ENCODE results near the gene TANGO6. TPM values are rescaled to one million over a fixed set of nuclear protein-coding genes. Genes with fewer than 3 reads are reported as not detected.

The TANGO6 gene
- total RNA-seq, 2 donors from 2014 or later: 24.1 to 36.3 TPM

DNA sequence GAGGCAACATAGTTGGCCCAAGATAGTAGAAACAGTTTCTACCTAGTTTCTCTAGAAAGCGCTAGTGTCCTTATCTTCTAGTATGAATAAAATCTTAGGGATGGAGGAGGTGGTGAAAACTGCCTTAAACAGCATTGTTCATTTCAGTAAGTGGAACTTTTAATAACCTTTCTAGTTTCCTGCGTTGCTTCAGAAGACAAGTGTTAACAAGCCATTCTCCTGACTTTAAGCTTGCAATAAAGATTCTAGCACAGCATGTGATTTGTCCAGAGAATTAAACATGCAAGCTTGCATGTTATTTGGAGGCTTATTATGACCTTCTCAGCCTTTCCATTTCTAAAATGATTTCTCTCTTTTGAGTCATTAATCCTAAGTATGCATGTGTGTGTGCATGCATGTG is 72.3 kb downstream of the TANGO6 start:
- Mint-ChIP-seq H3K4me3 (no peak overlapping the region), H3K36me3 (ENCODE audit: low read depth) (peaks cover 44% of the 10 kb centered on the region), H3K27me3 (no peaks in the 10 kb centered on the region), H3K4me1 (no peaks in the 10 kb centered on the region), H3K9me3 (no peaks in the 10 kb centered on the region), H3K27ac (no peak overlapping the region)
- ATAC-seq (replicated peaks): no peak

- peaks cover 51% of the 10 kb centered on the region for H3K36me3 Mint-ChIP-seq (ENCODE audit: low read depth)
These were observed 74.2 kb downstream of the TANGO6 start for GRCh38 chr16:68917541-68917940.

GRCh38 chr16:68920349-68920748 is 77.0 kb downstream of the TANGO6 start:
- Mint-ChIP-seq H3K27ac (no peak overlapping the region), H3K36me3 (ENCODE audit: low read depth) (peaks cover 66% of the 10 kb centered on the region), H3K4me3 (no peak overlapping the region), H3K9me3 (no peaks in the 10 kb centered on the region), H3K27me3 (no peaks in the 10 kb centered on the region), H3K4me1 (peaks cover 5% of the 10 kb centered on the region)
- no peak for ATAC-seq (replicated peaks)

More at GRCh38 chr16:68917541-68917940, 74.2 kb downstream of the TANGO6 start:
- Mint-ChIP-seq H3K4me3 (no peak overlapping the region), H3K4me1 (peaks cover 5% of the 10 kb centered on the region), H3K27ac (no peak overlapping the region), H3K27me3 (no peaks in the 10 kb centered on the region), H3K9me3 (no peaks in the 10 kb centered on the region)
- no peak for ATAC-seq (replicated peaks)

DNA sequence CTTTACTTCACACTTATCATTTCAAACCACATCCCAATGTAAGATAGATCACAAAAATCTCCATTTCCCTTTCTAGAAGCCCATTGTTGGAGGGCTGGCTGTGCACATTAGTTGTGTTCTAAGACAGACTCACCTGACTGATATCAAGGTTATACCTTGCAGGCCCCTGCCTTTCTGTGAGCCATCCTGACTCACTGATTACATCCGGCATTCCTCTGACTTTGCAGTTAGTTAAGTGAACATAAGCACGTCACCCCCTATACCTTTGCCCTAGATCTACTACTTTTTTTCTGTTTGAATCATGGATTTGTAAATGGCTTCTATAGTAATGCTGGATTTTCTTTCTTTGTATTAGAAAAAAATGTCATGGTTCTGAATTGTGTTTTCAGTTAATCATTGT is 78.3 kb downstream of the TANGO6 start:
- H3K27me3 Mint-ChIP-seq: no peaks in the 10 kb centered on the region
- ATAC-seq (replicated peaks): no peak
- H3K9me3 Mint-ChIP-seq: no peaks in the 10 kb centered on the region
- no peak overlapping the region for H3K4me3 Mint-ChIP-seq
- H3K36me3 Mint-ChIP-seq (ENCODE audit: low read depth): peaks cover 78% of the 10 kb centered on the region
- no peak overlapping the region for H3K27ac Mint-ChIP-seq
- peaks cover 5% of the 10 kb centered on the region for H3K4me1 Mint-ChIP-seq

DNA sequence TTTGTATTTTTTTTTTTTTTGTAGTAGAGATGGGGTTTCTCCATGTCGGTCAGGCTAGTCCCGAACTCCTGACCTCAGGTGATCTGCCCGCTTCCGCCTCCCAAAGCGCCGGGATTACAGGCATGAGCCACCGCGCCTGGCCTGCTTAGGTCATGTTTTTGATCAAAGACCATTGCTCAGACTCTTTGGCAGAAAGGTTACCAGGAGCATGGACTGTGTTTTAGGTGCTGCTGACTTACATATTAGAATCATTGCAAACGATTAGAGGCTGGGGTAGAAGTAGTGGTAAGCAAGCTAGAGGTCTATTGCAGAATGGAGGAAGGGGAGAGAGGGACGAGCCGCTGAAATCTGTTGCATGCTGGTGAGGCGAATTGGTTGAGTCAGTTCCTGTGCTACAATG is 79.8 kb downstream of the TANGO6 start:
- H3K9me3 Mint-ChIP-seq: no peaks in the 10 kb centered on the region
- no peak overlapping the region for H3K4me3 Mint-ChIP-seq
- ATAC-seq (replicated peaks): no peak
- peaks cover 5% of the 10 kb centered on the region for H3K4me1 Mint-ChIP-seq
- peaks cover 85% of the 10 kb centered on the region for H3K36me3 Mint-ChIP-seq (ENCODE audit: low read depth)
- H3K27ac Mint-ChIP-seq: no peak overlapping the region
- no peaks in the 10 kb centered on the region for H3K27me3 Mint-ChIP-seq

DNA sequence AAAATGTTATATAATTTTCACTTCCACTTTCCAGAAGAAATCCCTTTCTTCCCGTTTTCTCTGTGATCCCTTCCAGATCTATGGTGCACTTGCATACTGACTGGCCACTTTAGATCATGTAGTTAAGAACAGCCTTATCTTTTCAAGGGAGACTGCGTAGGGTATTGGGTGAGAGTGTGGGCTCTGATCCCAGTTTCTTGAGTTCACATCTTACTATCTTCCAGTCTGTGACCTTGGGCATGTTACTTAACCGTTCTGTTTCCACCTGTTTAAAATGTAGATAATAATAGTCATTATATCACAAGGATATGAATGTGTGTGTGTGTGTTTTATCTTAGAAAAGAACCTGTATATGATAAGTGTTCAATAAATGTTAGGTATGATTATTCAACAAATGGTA is 83.7 kb downstream of the TANGO6 start:
- H3K27ac Mint-ChIP-seq: no peak overlapping the region
- no peaks in the 10 kb centered on the region for H3K27me3 Mint-ChIP-seq
- H3K4me1 Mint-ChIP-seq: no peaks in the 10 kb centered on the region
- peaks cover 85% of the 10 kb centered on the region for H3K36me3 Mint-ChIP-seq (ENCODE audit: low read depth)
- no peak overlapping the region for H3K4me3 Mint-ChIP-seq
- ATAC-seq (replicated peaks): no peak
- no peaks in the 10 kb centered on the region for H3K9me3 Mint-ChIP-seq

- Mint-ChIP-seq H3K4me3 (no peak overlapping the region), H3K9me3 (no peaks in the 10 kb centered on the region), H3K27me3 (no peaks in the 10 kb centered on the region), H3K27ac (no peak overlapping the region), H3K4me1 (no peaks in the 10 kb centered on the region), H3K36me3 (ENCODE audit: low read depth) (peaks cover 74% of the 10 kb centered on the region)
- ATAC-seq (replicated peaks): no peak
These were observed 87.9 kb downstream of the TANGO6 start for GRCh38 chr16:68931196-68931595.

DNA sequence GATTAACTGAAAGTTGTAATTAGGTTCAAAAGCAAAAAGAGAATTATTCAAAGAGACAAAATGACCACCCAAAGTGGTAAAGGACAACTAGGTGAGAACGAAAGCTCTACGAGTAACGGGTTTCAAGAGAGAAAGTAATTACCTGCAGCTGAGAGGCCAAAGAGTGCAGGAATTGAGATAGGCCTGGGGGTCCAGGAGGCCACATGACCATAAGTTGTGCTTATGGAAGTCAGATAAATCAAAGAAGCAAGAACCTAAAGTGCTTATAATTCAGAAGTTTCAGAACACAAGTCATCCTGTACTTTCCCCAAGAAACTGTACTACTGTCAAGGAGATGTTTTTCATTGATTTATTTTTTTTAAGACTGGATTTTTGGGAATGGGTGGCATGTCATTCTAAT is 91.1 kb downstream of the TANGO6 start:
- Mint-ChIP-seq H3K4me3 (no peak overlapping the region), H3K36me3 (ENCODE audit: low read depth) (peaks cover 62% of the 10 kb centered on the region), H3K27ac (no peak overlapping the region), H3K4me1 (no peaks in the 10 kb centered on the region), H3K9me3 (no peaks in the 10 kb centered on the region), H3K27me3 (no peaks in the 10 kb centered on the region)
- ATAC-seq (replicated peaks): no peak

GRCh38 chr16:68935008-68935407 is 91.7 kb downstream of the TANGO6 start:
- Mint-ChIP-seq H3K36me3 (ENCODE audit: low read depth) (peaks cover 58% of the 10 kb centered on the region), H3K27me3 (no peaks in the 10 kb centered on the region), H3K4me1 (no peaks in the 10 kb centered on the region), H3K9me3 (no peaks in the 10 kb centered on the region), H3K4me3 (no peak overlapping the region), H3K27ac (no peak overlapping the region)
- ATAC-seq (replicated peaks): no peak

DNA sequence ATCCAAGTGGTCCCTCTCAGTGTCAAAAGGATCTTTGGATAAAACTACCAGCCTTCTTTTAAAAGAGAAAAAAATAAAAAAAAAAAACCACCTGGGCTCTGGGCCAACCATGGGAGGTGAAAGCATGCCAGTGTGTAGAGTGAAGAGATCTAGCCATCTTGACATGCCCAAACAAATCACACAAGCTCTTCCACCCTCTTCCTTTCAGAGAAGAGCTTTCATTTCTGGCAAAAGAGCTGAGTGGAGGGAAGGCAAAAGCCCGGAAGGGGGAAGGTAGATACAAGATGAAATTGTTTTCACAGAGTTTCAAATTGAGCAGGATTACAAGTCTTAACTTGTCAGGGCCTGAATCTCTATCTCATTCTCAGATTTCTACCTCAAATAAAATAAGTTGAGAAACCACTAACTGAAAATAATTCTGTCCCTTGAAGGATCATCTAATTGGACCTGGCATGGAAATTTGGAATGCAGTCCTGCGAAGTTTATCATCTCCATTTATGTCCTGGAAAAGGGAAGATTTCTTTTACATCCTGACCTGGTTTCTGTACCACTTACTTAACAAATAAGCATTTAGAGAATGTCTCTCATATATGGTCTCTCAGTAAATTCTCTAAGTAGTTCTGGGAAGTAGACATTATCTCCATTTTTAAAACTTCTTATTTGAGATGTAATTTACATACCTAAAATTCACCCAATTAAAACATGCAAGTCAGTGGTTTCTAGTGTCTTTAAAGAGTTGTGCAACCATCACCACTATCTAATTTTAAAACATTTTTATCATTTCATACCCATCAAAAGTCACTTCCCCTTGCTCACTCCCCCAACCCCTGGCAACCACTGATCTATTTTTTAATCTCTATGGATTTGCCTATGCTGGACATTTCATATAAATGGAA is 93.7 kb downstream of the TANGO6 start:
- H3K27ac Mint-ChIP-seq: peak overlapping the region; percentile 43

GRCh38 chr16:68939692-68940320 is 96.5 kb downstream of the TANGO6 start:
- H3K27me3 Mint-ChIP-seq: no peaks in the 10 kb centered on the region
- H3K4me3 Mint-ChIP-seq: no peak overlapping the region
- no peak for ATAC-seq (replicated peaks)
- H3K36me3 Mint-ChIP-seq (ENCODE audit: low read depth): peaks cover 57% of the 10 kb centered on the region
- no peaks in the 10 kb centered on the region for H3K4me1 Mint-ChIP-seq
- H3K27ac Mint-ChIP-seq: peak overlapping the region; percentile 73
- H3K9me3 Mint-ChIP-seq: peaks cover 4% of the 10 kb centered on the region

More for the DNA sequence above, 93.7 kb downstream of the TANGO6 start:
- H3K27me3 Mint-ChIP-seq: no peaks in the 10 kb centered on the region
- H3K36me3 Mint-ChIP-seq (ENCODE audit: low read depth): peaks cover 53% of the 10 kb centered on the region
- no peak for ATAC-seq (replicated peaks)
- H3K9me3 Mint-ChIP-seq: no peaks in the 10 kb centered on the region
- no peaks in the 10 kb centered on the region for H3K4me1 Mint-ChIP-seq
- no peak overlapping the region for H3K4me3 Mint-ChIP-seq

GRCh38 chr16:68940816-68941215 is 97.5 kb downstream of the TANGO6 start:
- Mint-ChIP-seq H3K4me1 (no peaks in the 10 kb centered on the region), H3K27me3 (no peaks in the 10 kb centered on the region), H3K27ac (no peak overlapping the region), H3K4me3 (no peak overlapping the region), H3K36me3 (ENCODE audit: low read depth) (peaks cover 66% of the 10 kb centered on the region), H3K9me3 (peaks cover 4% of the 10 kb centered on the region)
- no peak for ATAC-seq (replicated peaks)

DNA sequence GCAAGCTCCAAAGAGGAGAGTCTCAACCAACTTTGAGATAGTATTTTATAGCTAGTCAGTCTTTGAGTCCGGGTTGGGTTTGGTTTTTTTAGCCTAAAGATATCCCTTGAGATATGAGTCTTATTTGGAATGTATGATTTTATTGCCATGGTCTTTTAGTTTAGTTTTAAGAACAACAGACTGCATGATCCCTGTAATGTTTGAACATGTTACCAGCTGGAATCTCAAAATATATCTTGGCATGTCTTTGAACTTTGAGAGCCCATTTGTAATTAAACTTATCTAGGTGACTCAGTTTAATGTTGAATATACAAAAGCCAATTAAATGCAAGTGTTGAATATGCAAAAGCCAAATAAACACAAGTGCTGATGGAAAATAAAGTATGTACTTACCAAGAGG is 100.6 kb downstream of the TANGO6 start:
- Mint-ChIP-seq H3K4me3 (no peak overlapping the region), H3K27me3 (no peaks in the 10 kb centered on the region), H3K27ac (no peak overlapping the region), H3K9me3 (peaks cover 4% of the 10 kb centered on the region), H3K4me1 (no peaks in the 10 kb centered on the region), H3K36me3 (ENCODE audit: low read depth) (peaks cover 56% of the 10 kb centered on the region)
- no peak for ATAC-seq (replicated peaks)

DNA sequence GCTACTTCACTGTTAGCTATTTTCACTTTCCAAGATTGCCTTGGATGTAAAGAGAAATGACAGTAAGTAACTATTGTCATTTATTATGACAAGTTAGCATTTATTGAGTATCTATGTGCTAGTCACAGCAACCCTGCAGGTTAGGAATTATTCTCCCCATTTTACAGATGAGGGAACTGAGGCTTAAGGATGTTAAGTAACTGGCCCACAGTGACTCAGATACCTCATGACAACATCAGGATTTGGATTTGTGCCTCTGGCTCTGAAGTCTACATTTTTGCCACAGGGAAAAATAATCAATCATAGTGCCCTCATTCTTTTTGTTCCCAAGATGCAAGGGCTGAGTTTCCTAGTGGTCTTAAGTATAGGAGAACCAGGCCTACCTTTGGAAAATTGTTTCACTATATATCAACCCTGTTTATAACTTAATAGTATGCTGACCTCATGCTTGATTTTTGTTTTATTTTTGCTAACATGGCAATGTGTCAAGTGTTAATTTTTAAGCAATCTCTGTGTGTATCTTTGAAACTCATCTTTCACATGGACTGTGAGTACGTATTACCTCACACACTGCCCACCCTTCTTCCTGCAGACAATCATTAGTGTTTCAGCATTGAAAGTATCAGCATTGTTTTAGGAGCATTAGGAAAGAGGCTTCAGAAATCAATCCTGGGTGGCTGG is 105.0 kb downstream of the TANGO6 start:
- no peak for ATAC-seq (replicated peaks)
- no peak overlapping the region for H3K27ac Mint-ChIP-seq
- H3K9me3 Mint-ChIP-seq: peaks cover 4% of the 10 kb centered on the region
- H3K4me3 Mint-ChIP-seq: no peak overlapping the region
- H3K4me1 Mint-ChIP-seq: no peaks in the 10 kb centered on the region
- no peaks in the 10 kb centered on the region for H3K27me3 Mint-ChIP-seq
- H3K36me3 Mint-ChIP-seq (ENCODE audit: low read depth): peaks cover 32% of the 10 kb centered on the region
